Measurements from ENCODE around the gene SLC44A3.

The SLC44A3 gene

DNA sequence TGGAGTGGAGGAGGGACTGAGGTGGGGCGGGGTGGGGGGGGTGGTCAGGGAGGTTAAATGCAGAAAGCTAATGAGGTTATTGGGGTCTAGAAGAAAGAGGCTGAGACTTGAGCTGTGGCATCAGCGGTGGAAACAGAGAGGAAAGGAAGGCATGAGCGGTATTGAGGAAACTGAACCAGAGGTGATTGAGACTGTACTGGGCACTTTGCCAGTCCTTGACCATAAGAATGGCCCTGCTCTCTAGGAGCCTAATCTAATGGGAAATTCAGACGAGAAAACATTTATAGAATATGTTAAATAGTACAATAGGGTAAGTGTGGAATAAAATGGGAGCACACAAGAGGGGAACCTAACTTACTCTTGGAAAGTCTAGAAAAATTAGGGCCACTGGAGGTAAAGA lies 23.7 kb downstream of the SLC44A3 start:
- DNase-seq: no peak

DNA sequence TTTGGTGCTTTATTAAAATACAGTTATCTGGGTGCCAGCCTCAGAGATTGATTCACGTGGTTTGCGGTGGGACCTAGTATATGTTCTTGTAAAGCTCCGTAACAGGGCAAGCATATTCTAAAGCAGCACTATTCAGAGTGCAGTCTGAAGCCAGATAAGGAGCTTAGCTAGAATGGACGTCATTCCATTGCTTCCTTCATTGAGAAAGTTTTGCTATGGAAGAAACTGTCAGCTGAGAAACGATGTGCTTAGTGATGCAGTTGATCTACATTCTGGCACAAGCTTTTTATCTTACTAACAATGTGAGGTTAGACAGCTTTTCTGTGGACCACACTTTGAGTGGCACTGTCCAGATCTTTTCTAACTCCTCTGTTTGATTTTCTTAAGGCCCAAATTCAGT lies 26.2 kb downstream of the SLC44A3 start:
- no peak for DNase-seq

DNA sequence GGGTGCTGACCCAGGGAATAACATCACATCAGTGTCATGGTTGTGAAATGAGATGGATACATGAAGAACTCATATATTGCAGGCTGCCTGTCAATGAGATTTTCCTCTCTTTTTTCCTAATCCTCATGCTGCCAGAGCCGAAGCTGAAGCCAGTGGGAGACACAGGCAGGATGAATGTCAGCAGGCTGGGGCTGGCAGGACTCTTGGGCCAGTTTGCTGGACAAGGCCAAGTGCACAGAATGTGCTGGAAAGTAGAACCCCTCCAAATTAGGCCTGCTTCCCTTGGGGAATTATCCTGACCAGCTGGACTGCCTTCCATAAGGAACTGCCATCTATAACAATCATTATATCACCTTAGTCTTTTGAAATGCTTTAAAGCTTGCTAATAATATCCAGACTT lies 31.4 kb downstream of the SLC44A3 start:
- DNase-seq: no peak

DNA sequence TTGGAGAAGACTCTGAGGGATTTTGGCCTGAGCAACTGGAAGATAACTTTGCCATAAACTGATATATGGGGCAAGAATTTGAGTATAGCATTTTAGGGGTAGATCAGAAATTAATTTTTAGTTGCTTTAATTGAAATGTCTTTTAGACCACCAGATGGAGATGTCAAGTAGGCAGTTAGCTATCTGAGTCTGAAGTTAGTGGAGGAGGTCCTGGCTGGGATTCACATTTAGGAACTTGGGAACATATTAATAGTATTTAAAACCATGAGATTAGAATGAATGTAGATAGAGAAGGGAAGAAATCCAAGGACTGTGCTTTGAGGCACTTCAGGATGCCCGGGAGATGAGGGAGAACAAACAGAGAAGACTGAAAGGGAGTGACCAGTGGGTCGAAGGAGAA lies 32.6 kb downstream of the SLC44A3 start:
- DNase-seq: no peak

DNA sequence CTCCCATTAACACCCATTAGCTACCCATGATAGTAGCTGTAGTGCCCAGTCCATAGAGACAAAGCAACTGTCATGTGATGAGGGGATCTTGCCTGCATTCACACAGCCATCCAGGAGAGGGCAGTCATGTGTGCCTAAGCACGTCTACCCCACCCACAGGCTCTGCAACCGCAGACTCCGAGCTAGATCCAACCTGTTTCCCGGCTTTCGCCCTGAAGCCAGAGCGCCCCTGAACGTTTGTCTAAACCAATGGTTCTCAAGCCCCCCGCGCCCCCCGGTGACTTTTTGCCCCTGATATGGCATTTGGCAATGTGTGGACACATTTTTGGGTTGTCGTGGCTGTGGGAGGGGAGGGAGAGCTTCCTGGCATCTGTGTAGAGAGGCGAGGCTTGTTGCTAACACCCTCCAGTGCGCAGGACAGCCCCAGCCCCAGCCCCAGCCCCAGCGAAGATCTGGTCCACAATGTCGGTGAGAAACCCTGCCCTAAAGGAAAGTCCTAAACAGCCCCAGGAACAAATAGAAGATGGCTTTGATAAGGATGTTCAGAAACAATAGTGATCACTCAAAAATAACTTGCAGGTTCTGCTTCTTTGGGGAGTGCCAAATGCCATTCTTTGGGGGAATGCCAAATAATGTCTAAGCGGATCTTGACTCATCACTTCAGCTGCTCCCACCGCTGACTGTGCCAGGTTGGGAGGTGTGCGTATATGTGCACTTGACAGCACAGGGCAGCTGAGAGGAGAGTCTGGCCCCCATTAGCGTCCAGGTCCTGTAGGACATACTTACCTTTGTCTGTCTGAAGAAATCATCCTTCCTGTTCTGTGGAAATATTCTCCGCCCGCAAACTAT lies 34.5 kb downstream of the SLC44A3 start:
- peak; percentile 59 for DNase-seq

DNA sequence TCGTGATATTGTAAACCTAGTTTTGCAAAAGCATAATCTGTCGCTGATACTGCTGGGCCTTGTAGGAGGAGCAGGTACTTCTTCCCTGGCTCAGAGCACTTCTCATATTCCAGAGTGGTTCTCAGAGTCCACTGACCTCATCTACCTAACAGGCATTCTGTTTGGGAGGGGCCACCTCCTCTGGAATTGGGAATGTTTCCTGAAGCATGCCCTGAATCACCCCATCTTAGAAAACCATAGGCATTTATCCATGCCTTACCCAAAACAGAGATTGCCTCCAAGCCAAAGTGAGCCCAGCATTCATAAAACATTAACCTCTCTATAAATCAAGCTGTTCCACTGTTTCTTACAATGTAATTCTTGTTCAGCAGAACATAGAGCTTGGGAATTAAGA lies 35.1 kb downstream of the SLC44A3 start:
- no peak for DNase-seq

DNA sequence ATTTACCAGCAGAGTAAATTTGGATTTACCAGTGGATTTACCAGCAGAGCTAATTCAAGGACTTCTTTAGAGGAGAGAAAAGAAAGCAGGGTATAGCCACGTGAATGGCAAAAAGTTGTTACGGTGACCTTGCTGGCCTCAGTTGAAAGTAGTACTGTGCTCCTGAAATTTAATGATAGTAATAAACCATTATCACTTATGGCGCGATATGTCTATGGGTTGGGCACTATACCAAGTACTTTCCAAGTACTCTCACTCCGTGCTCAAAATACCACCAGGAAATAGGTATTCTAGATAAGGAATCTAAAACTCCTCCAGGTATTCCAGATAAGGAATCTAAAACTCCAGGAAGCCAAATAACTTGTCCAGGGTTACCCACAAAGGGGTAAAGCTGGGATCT lies 35.8 kb downstream of the SLC44A3 start:
- no peak for DNase-seq

DNA sequence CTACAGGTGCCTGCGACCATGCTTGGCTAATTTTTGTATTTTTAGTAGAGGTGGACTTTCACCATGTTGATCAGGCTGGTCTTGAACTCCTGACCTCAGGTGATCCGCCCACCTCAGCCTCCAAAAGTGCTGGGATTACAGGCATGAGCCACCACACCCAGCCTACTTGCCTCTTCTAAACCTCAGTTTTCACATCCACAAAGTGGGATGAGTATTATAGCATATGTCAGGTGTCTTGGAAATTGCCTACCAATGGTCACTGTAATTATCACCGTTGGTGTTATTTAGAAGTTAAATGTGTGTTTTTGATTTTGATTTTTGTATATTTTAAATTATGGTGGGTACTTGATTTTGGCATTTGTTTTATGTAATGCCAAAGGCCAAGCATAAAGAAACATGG lies 36.7 kb downstream of the SLC44A3 start:
- DNase-seq: no peak

DNA sequence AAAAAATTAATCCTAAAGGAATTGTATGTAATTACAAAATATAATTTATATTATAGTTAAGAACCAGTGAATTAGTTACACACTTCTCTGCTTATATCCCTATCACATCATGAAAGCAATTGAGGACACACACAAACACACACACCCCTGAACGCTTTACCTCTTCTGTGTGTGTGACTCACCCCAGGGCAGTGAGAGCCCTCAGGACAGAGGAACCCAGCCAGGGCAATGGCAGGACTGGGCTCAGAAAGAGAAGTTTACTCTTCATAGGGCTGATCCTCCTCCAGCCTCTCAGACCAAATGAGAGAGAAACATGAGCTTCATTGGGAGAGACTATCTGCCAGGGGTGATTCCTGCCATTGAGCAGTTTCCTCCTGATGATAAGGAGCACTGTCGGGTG lies 38.1 kb downstream of the SLC44A3 start:
- no peak for DNase-seq

DNA sequence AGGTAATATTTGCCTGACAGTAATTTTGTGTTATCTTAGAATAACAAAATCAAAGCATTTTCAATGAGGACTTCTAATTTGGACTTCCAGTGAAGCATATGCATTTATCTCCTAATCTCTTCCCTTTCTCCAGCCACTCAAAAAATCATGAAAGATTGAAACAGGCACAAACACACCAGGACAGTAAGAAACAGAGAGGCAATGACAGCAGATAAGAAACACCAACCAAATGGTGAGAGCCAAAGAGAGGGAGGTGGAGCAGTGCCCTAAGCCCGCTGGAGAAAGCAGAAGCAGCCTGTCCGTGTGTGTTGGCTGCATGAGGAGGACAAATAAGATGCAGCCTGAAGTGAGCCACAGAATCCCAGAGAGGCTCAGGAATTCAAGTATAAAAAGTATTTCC lies 39.0 kb downstream of the SLC44A3 start:
- DNase-seq: no peak

DNA sequence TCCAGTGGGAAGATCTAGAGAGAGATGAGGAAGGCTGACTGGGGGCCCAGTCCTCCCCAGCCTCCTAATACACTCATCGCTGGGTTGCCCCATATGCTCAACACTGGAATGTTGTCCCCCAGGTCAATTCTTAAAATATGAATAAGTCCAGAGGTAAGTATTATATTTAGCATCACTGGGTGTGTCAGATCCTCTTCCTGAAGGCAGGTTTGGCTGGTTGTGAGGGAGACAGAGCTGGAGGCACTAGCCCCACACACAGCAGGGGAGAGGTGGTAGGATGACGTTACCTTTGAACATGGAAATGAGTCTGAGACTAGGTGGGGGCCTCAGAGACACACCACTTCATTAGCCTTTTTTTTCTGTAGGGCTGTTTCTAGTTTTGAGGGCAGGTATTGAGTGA lies 42.6 kb downstream of the SLC44A3 start:
- no peak for DNase-seq

DNA sequence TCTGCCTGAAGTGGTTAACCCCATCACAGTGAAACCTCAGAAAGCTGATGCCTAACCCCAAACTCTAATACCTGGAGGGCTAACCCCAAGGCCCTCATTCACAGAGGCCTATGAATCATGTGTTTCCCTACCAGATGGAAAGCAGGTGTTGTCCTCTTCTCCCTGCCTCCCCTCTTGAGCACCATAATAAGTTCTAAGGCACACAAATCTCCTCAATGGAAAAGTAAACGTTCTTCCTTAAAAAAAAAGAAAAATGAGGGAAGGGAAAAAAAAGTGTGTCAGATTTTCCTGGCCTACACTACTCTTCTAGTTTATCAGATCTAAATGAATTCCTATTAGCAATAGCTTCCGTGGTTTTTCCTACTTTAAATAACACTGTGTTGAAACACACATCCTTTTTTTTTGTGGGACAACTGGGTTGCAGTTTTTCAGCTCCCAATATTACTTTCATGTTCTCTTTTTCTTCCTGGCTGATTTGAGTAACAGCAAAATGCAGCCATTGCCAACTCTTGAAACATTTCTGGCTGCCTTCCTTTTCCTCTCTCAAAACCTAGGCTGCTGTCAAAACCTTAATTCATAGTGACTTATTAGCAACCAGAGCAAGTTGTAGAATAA lies 43.2 kb downstream of the SLC44A3 start:
- DNase-seq: no peak

DNA sequence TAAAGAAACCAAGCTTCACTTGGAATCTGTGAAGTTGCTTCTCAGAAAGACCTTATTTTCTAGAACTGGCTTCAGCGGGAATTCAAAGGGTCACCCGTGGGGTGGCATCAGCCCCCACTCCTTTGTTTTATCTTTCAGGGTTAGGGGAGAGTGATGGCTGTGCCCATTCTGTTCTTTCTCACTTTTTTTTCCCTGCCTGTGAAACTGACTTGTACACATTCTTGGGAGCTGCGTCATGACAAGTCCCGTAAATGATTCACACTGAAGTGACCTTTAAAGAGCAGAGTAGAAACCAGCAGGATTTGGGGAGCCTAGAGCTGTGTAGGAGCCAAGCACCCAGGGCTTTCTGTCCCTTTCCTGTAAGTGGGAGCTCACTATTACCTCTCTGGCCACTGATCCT lies 43.8 kb downstream of the SLC44A3 start:
- DNase-seq: no peak

DNA sequence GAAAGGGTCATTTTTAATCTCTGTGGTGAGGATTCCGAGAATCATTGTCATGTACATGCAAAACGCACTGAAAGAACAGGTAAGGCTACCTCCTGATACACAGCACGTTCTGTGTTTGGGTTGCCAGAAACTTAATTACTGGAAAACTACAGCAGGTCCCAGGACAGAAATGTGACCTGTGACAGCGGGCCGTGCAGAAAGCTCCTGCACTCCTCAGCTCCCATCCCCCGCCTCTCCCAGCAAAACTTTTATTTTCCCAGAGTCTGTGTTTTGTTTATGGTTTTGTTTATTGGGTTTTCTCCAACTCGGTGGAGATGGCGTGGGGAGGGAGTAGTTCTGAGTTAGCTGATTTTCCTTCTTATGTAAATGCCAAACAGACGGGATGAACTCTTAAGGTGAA lies 44.7 kb downstream of the SLC44A3 start:
- no peak for DNase-seq

DNA sequence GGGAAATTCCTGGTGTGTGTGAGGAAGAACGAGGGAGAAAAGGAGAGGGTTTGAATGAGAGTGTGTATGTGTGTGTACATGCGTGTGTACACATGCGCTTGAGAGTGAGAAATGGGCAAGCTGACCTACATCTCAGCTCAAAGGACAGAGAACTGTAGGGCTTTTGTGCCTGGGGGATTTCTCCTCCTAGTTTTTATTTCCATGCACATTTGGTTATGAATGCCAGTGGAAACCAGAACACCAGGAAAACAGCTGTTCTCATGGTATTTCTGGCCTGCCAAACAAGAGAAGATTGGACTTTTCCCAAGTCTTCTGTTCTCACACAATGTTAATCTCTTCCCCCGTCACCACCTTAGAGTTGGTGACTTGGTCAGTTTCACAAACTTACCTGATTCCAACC lies 45.2 kb downstream of the SLC44A3 start:
- DNase-seq: no peak

DNA sequence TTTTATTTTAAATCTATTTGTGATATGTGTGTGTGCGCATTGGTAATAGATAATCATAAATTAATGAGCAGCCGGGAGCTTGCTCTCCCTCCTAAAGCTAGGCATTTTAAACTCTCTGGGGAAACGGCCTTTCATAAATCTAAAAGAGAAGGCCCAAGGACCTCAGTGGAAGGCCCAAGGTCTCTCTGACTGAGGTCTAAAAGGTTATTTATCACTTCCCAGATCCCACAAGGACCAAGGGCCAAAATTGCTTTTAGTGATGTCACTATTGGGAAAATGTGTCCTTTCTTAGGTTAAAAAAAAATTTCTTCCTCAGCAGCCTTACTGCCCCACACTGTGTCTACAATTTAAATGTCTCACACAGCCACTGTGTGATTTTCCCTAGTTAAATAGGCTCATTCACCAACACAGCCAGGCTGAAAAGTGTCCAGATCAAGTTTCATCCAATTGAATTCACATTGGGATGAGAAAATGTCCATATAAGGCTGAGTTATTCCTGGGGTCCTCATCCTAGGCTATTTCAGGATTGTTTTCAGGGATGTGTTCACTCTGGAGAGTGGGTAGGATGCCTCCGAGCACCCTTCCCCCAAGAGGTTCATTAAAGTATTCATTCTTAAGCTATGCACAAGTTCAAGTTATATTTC lies 46.1 kb downstream of the SLC44A3 start:
- DNase-seq: no peak

DNA sequence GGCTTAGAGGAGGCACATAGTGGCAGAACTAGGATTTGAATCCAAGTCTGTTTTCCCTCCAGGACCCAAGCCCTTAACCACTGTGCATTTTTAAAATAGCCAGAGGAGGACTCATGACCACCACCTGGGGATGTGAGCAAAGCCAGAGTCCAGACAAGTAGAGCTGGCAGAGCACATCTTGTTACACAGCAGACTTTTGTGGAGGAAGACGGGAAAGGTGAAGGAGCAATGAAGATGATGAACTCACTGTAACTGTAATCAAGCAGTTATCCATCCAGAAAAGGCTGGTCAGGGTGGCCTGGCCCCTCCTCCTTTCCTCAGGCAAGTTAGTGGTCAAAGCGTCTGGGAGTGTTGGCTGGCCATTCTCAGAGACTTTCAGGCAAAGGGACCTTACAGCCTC lies 50.9 kb downstream of the SLC44A3 start:
- no peak for DNase-seq

DNA sequence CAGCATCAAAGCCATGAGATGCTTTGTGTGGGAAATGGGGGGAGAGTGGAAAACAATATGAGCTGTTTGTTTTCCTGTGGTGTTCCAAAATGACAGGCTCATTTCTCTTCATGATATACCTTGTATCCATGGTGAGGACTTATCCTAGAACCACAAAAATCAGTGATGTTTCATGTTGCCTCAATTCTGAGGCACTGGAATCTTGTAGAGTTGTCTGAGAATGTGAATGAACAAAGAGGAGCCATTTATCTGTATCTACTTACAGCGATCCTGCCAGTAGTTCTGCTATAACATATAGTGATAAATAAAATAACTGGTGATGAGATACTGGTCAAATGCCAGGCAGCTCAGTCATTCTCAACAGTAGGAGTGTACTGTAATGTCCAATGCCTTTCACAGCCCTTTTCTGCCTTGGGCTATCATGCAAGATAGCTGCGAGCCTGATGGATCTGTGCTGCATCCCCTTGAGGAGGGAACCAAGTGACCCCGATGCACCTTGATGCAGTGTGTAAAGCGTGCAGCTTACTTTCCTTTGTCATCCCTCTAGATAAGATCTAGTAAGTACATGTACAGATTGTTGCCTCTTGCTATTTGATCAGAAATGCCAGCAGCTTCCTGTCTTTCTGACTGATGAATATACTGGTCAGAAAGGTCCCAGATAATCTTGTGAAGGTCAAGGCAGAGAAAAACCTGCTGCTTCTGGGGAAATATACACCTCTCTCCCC lies 52.8 kb downstream of the SLC44A3 start:
- no peak for DNase-seq

DNA sequence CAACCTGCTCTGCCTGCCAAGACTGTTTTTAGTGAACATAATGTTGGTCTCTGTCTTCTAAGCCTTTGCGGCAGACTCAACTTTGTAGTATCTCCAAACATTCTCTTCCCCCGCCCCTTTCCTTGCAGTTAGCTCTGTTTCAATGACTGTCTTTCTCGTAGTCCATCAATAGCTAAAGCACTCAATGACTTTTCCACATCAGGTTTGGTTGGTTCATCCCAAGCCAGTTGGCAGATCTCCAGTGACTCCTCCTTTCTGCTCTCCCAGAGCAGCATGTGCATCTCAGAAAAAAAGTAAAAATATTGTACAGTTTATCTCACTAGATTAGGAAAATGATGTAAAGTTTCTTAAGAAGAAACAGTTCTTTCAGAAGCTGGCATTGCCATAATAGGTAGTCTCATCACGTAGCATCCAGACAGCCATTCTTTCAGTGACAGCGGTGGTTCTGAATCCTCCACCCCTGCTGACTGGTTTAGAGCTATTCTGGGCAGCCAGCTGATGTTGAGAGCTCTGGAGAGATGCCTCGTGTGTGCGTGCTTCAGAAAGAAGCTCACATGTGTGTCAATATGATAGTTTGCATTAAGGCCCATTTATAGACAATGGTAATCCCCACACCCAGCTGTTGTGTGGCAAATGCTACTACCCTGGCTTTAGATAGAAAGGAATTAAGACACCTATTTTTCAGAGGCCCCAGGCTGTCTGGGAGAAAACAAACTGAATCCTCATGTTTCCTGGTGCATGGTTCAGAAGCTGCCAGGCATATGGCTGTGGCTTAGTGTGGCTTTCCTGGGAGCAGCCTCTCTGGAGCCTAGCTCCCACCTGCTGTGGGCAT lies 53.6 kb downstream of the SLC44A3 start:
- DNase-seq: no peak

DNA sequence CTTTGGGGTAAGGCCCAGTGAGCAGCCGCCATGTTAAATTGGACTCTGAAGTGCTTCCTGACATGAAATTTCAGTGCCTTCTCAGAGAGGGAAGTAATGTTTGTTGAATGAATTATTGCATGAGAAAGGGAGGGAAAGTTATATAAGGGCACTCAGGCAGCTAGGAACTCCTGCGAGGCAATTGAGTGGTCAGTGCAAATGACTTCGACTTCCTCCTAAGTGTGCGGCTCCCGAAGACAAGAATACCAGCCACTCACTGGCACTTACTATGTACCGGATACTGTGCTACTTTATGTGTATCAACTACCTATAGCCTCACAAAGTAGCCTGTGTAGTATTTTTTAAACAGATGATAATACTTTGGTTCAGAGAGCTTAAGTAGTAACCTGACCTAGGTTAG lies 54.3 kb downstream of the SLC44A3 start:
- DNase-seq: no peak

DNA sequence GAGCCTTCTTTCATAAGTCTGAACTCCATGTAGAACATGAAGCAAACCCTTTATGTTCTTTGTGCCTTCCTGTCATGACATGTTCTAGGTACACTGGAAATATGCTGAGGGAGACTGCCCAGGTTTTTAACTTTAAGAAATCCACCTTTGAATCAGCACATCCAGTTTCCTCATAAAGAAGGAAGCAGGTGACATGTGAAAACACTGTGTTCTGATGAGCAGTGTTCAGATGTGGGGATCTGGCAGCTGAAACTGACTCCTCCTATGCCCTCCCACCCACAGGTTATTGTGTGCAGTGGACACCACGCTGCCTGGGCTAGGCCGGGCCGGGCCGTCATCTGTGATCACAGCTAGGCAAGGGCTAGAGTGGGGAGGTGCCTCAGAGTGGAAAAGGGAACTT lies 55.6 kb downstream of the SLC44A3 start:
- no peak for DNase-seq

DNA sequence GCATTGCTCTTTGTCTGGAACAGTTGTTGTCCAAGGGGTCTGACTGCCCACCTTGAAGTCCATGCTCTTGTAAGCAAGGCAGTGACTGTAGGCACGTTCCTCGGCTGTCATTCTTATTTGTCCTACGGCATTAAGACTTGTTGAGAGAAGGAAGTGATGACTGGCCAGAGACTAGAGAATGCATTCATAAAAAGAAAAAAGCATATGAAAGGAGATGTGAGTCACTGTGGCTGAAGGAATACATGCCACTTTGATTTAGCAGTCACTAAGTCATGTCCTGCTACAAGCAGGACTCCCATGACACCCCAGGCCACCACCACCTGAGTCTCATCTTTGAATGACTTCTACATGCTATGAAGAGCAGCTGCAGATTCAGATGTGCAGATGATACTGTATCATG lies 56.2 kb downstream of the SLC44A3 start:
- DNase-seq: no peak

DNA sequence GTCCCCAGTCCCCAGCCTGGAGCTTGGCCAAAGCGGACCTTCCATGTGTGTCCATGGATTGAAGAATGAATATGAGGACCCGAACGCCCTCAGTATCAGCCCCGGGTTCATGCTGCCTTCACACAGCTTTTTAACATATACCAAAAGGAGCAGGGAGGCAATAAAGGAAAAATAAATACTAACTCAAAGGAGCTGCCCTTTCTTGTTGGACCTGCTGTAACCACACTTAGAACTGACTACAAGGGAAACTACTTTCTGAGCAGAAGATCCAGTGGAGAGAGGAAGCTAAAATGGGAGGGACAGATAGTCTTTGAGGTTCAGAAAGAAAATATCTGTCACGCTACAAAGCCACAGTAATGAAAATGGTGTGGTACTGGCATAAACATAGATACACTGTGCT lies 58.2 kb downstream of the SLC44A3 start:
- DNase-seq: no peak

All from GDM1 (cell line).